ENCODE measurements around the gene TMEM236.

The TMEM236 gene

DNA sequence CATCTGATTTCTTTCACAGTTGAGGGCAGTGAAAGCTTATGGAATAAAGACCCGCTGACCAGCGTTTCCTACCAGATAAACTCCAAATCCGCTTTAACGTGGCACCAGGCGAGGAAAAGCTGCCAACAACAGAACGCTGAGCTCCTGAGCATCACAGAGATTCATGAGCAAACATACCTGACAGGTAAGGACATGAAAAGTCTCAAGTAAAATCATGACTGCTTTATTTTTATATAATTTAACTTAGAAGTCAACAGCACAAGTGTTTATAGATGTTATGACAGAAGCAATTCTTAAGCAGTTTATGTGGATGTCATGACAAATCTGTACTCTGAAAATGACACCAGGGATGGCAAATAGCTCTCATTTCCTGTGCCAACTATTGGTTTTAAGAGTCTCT lies 81.7 kb downstream of the TMEM236 start:
- no peak for DNase-seq

DNA sequence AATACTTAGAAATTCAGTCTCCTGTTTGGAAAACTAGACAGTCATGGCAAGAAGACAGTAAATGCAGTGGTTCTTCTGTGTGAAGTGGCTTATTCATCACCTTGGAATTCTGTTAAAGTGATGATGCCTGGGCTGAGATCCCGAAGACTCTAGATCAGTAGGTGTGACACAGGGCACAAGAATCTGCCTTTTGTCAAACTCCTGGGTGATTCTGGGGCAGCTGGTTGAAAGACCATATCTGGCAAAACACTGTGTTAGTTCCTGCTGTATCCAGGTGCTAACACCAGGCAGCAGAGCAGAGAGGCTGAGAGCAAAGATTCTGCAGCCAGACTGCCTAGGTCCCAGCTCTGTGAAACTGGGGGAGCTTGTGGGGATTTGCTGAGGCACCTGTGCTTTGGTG lies 83.7 kb downstream of the TMEM236 start:
- DNase-seq = no peak

DNA sequence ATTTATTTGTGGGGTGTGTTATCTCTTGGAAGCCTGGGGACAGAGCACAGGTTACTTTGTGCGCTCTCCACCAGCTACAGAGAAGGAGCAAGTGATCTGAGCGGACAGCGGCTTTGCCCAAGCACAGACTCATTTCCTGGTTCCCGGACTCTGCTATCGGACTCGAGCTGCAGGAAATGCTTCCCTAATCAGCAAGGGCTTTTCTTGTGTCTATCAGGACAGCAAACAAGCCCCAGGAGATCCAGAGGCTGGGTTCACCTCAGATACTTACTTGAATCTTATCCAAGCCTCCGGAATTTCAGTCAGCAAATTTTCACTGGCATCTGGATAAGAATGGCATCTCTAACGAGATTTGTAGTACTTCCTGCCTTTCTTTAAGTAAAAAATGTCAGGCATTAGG lies 84.9 kb downstream of the TMEM236 start:
- no peak for DNase-seq

DNA sequence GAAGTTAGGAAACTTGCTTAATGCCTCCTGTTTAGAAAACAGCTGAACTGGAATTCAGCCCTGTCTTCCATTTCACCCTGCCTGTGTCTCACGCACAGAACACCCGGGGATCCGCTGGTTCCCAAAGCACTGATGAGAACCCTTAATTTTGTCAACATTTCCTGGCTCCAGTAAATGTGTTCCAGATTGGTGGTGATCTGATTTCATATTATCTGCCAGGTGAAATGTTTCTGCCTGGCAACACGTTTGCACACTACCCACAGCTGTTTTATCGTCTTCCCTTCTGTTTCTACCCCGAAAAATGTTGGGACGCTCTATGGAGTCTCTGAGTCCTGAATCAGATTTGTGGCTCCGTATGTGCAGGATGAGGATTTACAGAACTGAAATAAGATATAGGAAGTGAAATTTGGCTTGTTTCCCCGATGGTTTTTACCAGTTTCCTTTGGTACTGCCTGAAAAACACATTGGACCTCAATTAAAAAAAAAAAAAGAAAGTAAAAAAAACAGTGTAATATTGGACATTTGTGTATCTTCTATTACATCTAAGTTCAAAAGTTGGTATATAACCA lies 86.2 kb downstream of the TMEM236 start:
- DNase-seq = no peak

DNA sequence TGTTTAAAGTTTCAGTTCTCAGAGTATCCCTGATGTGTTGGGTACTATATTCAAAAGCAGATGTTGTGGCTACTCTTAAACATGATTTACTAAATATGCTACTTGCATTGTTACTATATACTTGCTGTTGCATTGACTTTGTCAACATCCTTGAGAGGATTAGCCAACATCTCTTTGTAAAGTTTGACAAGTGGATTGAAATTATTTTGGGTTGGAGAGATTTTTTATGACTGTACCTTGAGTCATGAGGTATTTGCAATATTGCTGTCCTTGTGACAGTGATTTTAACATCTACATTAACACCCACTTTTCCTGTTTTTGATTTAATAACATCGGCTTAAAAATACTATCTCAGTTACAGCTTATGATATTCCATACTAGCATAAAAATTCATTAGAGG lies 89.0 kb downstream of the TMEM236 start:
- DNase-seq = no peak

DNA sequence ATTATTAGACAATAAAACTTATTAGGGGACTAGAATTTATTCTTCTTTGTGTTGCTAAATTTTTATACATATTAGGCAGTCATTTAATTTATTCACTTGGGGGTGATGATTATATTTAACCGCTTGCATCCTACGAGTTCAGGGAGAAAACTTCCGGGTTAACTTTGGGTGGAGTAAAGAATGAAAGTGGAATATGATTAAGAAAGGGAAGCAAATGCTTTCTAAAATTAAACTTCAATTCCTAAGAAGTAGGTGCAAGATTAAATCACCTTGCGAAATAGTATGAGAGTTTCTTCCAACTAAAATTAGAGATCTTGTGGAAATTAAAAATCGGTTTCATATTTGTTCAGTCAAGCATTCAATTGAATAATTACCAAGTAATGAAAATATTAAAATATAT lies 90.6 kb downstream of the TMEM236 start:
- no peak for DNase-seq

DNA sequence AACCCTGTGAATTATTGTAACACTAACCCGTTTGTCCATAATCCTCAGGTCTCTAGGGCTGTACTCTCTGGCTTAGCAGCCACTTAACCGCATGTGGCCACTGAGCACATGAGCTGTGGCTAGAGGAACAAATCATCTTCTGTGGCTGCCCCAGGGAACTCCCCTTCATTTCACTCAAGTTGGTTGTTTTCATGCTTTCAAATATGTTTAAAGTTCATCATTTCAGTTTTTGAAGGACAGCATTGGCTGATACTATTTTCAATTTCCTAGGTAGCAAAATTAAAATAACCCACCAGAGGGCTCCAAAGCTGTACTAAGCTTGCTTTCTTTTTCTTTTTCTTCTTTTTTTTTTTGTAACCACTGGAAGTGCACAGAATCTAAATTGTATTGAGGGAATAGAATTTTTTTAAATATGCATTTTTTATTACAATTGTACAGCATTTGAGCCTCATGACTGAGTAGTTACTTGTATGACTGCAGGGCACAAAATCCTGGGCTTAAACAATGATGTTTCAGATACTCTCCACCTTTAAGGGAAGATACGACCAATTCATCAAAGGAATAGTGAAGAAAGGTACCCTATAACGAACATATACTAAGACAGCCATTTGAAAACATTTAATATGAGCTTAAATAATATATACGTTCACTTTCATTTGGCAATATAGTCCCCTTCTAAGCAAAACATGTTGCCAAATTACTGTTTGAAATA lies 95.7 kb downstream of the TMEM236 start:
- no peak for DNase-seq

DNA sequence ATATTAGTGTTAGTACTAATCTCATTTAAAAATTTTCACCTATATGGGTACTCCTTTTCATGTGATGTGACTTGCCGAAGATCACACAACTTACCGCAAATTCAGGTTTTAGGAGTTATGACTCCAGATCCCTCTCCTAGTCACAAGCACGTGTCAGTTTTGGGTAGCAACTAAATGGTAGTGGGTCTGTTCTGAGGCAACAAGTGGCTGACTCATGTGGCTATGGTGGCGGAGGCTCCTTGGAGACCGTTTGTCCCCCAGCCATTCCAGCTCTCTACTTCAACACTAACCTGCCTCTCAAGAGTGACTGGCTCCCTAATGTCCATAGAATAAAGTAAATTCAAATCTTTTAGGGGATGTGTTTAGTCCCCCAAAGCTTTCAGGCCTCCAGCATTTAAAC lies 96.6 kb downstream of the TMEM236 start:
- no peak for DNase-seq

Data from activated CD8-positive, alpha-beta memory T cell treated with anti-CD3 and anti-CD28 coated beads, Interleukin-2, amount 50 U/mL, for 4 hours (primary cell).